Fibroblast of peridontal ligament (primary cell): ENCODE data around the gene PRPF6.

Experiments
- DNase-seq: peaks from one replicate; pipeline ENCODE4 v3.0.0-alpha.2; 2010; ENCODE audit errors: extremely low read depth

The PRPF6 gene

DNA sequence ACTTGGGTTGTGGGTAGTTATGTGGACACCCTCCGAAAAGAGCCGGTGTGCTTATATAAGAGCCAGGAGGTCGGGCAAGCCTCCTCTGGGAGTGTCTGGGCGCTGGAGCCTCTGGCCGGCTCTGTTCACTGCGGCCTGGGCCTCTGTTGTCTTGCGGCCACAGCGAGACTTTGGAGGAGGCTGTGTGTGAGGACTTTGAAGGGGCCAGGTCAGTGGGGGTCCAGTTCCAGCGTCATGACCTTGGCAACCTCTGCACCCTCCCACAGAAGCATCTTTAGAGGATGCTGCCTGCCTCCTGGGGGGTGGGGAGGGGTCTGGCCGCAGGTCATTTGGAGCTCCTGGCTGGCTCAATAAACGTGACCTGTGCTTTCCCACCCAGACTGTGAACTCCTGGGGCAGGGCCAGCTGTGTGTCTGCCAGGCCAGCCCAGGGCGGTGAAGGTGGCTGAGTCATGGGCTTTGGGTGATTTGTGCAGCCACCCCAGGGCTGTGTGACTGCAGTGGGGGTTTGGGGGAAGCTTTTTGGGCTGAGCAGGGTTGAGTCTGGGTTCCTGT is 83.3 kb downstream of the PRPF6 start:
- DNase-seq = peak; percentile 37

DNA sequence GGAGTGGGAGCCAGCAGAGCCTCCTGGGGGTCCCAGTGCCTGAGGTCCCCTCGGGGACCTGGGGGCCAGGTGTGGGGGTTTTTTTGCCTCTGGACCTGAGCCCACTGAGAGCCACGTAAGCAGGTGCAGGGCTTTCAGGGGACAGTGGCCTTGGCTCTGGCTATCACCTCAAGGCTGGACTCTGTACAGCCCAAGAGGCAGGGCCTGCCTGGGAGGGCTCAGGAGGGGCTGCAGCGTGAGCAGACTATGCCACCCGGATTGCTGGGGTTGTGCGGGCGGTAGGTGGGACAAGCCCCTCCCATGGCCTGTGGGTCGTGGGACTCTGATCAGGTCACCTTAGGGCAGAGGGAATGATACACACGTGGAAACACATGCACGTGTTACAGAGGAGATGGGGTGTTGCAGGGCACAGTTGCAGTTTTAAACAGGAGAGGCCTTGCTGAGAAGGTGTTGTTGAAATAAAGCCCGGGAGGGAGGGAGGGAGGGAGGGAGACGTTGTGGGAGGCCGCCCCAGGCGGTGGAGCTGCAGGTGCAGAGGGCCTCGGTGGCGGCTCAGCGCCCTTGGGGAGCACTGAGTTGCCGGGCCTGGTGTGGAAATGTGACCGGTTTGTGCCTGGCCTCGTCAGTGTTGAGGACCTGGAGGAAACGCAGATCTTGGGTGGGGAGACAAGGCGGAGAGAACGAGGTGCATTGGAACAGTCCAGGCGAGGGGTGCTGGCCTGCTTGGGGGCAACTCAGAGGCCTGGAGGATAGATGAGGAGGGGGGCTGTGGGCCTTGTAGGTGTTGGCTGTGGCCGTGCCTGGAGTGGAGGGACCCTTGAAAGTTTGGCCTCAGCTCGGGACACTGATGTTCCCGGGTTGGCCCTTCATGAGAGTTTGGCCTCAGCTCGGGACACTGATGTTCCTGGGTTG is 84.4 kb downstream of the PRPF6 start:
- DNase-seq = no peak

DNA sequence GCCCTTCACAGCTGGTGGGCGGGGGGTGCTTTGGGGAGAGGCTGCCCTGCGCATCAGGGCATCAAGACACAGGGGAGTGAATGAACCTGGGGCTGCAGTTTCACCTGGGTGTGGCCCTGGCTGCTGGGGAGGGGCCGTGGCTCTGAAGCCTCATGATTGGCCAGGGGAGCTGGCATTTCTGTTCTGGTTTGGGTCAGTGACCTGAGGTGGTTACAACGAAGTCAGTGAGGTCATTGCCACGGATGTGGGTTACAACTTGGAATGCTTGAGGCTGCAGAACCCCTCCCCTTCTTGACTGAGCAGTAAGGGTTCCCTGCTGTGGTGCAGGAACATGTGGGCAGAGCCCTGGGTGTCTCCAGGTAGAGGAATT is 85.0 kb downstream of the PRPF6 start:
- peak; percentile 66 for DNase-seq

DNA sequence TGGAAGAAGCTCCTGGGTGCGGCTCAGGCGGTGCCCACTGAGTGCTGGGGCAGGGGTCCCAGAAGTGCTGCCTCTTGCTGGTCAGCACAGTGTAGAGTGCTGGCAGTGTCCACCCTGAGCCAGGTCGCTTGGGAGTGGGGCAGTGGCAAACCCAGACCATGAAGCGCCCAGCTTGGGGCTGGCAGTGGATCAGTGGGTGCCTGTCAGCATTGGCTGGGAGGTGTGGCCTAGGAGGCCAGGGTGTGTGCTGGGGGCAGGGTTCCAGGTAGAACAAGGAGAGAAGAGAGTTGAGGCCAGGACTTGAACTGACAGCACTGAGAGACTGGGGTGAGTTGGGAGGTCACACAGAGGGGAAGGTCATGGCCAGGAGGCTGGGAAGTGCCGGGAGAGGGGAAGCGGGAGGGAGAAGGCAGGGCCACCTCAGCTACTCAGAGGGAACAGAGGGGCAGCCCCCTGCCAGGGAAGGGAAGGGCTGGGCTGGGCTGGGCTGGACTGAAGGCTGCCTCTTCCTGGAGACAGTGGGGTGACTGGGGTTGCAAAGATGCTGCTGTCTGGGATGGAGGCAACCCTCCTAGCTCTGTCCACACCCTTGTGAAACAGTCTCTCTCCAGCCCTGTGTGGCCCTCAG is 86.2 kb downstream of the PRPF6 start:
- DNase-seq = no peak

DNA sequence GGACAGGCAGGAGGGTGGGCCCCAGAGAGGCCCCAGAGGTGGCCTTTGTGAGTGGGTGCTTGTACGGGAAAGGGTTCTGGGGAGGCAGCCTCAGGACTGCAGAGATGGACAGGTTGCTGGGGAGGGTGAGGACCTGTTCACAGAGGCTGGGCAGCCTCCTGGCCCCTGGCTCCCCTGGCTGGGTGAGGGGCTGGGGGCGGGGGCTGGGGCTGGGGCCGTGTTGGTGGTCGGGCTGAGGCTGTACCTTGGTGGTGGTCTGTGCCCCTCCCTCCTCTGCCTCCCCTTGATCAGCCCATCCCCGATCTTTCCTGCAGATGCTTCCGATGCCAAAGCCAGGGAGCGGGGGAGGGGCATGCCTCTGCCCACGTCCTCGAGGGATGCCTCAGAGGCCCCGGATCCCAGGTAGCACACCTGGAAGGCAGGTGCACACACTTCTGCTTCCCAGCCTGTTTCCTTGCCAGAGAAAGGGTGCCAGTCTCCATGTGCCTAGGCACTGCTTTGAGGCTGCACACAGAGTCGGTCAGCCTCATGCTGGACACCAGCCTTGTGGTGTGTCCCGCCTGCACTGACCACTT is 86.9 kb downstream of the PRPF6 start:
- no peak for DNase-seq

DNA sequence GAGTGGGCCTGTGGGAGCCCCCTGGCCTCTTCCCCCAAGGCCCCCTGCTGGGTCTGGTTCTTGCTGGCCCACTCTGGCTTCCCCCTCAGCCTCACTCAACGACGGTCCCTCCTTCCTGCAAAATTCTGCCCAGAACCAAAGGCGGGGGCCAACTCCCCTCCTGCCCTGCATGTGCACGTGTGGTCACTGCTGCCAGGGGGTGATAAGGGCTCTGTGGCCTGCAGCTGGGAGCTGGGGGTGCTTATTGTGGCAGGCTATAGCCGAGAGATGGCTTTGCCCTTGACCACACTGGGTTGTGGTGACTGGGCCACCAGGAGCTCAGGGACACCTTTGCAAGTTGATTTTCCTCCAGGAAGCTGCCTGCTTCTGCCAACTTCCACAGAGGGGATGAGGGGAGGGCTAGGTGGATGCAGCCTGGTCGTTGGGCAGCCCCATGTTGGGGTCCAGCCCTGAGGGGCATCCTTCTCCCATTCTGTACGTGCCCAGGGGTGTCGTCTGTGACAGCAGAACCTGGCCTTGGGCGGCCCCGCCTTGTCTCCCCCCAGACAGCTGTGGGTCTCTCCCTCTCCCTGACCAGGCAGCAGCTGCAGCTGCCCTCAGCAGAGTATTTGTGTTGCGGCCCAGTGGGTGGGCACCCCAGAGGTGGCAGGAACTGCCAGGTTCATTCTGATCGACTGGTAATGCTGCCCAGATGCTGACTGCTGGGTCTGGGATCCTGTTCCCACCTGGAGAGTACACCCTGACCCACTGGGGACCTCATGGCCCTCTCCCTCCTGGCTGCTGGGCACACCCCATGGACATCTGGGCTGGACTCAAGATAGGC is 87.7 kb downstream of the PRPF6 start:
- no peak for DNase-seq

DNA sequence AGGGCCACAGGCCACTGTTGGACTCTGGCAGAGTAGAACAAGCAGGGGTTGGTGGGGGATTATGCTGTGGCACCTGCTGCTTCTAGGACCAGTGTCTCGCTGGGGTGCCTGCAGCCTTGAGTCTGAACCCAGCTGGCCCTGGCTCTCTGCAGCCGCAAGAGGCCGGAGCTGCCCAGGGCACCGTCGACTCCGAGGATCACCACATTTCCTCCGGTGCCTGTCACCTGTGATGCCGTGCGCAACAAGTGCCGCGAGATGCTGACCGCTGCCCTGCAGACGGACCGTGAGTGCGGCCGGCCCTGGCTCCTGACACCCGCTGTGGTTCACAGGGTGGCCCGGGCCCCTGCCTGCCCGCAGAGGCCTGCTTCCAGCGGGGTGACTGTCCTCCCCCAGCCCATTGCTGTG is 88.3 kb downstream of the PRPF6 start:
- DNase-seq = no peak

DNA sequence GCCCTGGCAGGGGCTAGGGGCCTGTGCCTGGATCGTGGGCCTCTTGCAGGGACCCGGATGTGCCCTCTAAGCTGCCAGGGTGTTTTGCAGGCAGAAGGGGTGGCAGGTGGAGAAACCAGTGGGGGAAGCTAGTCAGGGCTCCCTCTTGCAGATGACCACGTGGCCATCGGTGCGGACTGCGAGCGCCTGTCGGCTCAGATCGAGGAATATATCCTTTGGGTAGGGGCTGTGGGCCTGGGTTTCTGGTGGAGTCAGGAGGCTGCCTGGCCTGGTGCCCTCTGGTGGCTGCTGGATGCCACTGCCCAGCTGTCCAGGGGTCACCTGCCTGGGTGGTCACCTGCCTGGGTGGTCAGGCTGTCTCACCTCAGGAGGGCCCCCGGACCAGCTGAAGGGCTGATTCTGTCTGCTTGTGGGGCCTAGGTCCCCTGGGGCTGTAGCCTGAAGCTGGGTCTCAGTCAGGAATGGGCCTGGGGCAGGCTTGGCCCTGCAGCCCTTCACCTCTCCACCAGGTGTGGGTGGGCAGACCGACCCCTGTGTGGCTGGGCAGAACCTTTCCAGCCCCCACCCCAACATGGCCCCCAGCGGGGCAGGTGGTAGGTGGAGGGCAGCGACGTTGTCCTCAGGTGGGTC is 88.8 kb downstream of the PRPF6 start:
- DNase-seq = no peak

DNA sequence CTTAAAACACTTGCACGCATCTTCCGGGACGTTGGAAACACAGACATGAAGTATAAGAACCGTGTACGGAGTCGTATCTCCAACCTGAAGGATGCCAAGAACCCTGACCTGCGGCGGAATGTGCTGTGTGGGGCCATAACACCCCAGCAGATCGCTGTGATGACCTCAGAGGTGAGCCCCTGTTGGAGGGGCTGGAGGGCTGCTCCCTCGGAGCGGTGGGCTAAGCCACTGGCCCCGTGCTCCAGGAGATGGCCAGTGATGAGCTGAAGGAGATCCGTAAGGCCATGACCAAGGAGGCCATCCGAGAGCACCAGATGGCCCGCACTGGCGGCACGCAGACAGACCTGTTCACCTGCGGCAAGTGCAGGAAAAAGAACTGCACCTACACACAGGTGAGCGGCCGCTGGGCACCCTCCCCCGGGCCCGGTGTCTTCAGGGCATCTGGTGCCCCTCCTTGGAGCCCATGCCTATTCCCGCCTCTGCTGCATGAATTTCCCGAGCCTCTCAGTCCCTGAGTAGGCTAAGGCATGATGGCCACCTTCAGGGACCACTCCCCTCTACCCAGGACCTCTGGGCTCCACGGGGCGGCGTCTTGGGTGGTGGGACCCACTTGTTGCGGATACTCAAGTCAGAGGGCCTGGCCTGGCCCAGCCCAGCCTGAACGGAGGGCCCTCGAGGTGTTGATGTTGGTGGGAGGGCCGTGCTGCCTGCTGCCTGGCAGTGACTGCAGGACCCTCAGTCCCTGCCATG is 89.5 kb downstream of the PRPF6 start:
- DNase-seq = no peak

DNA sequence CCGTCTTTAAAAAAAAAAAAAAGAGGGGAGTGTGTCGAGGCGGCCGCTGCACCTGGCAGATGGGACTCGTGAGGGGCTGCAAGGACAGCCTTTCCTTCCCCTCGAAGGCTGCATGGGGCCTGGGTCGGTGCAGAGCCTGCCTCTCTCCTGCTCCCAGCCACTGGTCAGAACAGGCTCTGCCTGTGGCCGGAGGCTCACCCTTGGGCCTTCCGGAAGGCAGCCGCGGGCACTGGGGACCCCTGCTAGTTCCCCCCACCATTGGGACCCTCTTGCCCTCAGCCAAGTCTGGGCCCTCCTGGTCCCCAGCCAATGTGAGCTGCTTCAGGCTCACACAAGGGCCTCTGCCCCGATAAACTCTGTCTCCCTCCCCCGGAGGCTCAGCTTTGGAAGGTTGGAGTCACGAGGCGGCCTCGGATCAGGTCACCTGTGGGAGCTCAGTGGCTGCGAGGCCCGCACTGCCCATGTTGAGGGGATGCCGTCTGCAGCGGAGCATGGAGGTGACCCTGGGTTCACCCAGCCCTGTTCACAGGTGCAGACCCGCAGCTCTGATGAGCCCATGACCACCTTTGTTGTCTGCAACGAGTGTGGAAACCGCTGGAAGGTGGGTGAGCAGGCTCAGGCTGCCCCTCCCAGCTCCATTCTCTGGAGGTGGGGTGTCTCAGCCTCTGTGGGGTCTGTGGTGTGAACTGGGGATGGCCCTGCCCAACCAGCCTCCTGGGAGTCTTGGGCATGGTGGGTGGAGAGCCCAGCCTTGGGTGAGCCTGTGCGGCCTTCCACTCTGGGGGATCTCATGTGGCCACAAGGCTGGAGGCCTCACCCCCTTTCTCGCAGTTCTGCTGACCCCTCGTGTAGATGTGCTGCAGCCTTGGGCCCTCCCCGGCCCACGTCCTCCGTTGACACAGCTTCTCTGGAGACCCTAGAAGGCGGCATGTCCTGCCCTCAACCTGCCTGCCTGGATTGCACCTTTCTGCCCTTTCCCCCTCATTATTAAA is 90.7 kb downstream of the PRPF6 start:
- no peak for DNase-seq

DNA sequence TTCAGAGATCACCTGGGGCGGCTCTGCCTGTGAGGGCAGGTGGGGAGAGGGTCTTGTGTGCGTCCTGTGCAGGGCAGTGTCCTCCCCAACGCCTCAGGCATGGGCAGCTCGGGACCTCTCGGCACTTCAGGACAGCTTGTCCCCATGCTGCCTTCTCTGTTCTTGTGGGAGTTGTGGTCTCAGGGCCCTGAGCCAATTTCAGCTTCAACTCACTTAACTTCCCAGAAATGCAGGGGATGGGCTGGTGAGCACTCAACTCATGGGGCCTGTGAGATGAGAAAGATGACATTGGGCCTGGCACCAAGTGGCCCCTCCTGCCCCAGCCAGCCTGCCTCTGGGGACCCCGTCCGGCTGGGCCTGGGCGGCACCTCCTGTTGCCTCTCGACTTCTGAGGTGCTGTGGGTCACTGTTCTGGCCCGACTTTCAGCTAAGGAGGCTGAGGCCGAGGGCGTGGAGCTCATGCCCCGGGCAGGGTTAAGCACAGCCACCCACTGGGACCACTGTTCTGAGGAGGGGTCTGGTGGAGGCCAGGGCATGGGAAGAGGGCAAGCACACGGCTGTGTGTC is 91.6 kb downstream of the PRPF6 start:
- DNase-seq = no peak

DNA sequence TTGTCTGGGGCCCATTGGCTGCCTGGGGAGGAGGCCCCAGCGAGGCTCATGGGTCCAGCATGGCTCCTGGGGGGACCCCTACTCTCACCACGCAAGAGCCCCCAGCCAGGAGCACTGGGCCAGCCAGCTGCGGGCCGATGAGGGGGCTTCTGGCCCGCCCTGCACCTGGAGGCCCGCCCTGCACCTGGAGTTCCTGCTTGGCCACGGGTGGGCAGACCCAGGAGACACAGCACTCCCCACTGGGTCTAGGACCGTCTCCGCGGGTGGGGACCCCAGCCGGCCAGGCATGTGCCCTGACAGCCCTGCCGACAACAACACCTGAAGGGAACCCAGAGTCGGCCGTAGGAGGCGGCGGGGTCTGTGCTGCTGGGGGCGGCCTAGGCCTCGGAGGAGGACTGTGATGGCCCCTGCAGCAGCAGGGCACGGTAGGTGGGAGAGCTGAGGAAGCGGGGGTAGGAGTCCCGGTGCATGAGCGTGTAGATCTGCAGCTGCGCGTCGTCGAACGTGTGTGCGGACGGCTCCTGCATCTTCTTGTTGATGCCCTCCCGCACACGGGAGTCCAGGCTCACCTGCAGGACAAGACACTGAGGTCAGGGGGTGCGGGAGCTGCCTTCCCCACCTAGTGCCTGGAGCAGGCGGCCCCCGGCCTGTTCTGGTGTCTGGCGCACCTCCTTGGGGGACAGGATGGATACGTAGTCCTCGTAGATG is 92.7 kb downstream of the PRPF6 start:
- no peak for DNase-seq

DNA sequence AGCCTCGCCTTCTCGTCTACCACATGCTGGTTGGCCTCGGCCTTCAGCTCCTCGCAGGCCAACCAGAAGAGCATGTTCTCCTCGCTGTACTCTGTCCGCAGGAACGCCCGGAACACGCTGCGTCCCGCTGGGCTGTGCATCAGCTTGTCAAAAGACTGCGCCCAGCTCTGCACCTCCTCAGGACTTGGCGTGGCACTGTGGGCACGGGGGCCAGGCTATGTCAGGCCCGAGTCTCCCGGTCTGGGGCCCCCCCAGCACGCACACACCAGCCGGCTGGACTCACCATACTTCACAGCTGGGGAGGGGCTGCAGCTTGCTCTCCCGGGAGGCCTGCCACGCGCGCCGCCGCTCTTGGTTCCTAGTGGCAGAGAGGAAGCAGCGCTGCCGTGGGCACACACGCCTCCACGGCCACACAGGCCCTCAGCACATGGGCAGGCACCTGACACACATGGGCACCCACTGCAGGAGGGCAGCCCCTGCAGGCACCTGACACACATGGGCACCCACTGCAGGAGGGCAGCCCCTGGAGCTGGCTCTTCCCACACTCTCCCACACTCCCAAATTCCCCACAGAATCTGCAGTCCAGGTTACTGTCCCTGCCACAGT is 93.4 kb downstream of the PRPF6 start:
- DNase-seq = no peak

DNA sequence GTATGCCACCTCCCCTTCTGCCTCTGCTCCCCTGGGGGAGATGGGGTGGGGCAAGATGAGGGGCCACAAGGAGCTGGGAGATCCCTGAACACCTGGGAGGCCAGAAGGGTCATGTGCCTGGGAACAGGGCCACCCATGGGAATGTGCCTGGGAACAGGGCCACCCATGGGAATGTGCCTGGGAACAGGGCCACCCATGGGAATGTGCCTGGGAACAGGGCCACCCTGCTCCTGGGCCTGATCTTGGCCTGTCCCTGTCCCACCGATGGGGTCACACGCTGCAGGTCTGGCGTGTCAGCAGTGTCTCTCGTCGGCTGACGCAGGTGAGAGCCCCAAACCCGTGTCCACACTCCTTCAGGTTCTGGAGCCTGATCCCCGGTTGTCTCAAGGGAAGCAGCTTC is 94.0 kb downstream of the PRPF6 start:
- no peak for DNase-seq

DNA sequence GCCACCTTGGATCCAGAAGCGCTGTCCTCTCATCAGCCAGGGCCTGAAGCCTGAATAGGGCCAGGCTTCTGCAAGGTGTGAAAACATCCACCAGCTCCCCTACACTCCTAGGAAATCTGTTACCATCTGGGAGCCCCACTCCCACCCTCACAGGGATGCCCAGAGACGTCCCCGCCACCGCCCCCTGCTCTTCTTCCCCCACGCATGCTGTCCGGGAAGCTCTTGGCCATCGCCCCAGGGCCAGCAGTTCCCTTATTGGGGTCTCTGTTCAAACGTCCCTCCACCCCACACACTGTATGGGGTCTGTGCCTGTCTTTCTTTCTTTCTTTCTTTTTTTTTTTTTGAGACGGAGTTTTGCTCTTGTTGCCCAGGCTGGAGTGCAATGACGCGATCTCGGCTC is 94.6 kb downstream of the PRPF6 start:
- DNase-seq = no peak

DNA sequence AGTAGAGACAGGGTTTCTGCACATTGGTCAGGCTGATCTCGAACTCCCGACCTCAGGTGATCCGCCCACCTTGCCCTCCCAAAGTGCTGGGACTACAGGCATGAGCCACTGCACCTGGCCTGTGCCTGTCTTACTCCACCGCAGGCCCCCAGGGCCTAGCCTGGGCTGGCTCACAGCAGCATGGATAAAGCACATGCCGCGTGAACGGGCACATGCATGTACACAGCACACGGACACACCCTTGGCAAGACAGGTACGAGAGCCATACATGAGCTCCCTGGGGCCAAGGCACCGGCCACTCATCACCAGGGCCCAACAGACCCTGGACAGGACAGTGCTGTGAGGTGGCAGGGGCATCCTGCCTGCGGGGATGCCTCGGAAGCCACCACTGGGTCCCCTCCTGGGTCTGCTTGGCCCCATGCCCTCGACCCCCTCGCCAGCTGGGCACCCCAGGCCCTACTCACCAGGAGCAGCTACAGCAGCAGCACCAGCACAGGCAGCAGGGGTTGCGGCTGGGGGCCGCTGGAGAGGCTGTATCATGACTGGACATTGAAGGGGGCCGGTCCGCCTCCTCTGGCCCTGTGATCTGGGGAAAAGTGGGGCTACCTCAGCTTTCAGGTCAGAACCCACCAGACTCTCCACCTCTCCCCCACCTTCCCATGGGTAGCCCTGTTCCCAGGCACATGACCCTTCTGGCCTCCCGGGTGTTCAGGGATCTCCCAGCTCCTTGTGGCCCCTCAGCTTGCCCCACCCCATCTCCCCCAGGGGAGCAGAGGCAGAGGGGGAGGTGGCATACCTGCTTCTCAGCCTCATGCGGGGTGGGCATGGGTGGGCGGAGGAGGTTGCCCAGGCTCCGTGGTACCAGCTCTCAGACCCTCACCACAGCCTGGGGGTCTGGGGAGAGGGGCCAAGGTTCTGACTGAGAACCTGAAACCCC is 95.4 kb downstream of the PRPF6 start:
- no peak for DNase-seq

DNA sequence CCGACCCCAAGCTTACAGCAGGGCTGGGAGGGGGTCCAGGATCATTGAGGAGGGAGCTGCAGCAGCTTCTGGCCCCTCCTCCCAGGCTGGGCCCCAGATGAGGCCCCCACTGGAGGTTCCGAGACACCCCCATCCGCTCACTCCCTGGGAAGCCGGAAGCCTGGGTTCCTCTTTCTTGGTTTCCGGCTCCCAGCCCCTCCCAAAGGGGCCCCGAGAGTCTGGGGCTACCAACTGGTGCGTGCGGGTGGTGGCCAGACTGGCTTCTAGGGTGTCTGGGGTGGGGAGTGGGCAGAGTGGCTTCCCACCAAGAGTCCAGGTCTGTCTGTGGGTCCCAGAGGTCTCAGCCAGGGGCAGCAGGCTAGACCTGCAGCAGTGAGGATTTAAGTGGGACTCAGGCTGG is 96.2 kb downstream of the PRPF6 start:
- DNase-seq = no peak
